ENCODE measurements around the gene PKDCC. TPM values are rescaled to one million over a fixed set of nuclear protein-coding genes. Genes with fewer than 3 reads are reported as not detected.

Gene PKDCC
- total and polyA plus RNA-seq, 2 of the 13 experiments (the other 11 are each of a cell fraction or from before 2014, with no cell fraction given), result 52.6 to 58.8 TPM

DNA sequence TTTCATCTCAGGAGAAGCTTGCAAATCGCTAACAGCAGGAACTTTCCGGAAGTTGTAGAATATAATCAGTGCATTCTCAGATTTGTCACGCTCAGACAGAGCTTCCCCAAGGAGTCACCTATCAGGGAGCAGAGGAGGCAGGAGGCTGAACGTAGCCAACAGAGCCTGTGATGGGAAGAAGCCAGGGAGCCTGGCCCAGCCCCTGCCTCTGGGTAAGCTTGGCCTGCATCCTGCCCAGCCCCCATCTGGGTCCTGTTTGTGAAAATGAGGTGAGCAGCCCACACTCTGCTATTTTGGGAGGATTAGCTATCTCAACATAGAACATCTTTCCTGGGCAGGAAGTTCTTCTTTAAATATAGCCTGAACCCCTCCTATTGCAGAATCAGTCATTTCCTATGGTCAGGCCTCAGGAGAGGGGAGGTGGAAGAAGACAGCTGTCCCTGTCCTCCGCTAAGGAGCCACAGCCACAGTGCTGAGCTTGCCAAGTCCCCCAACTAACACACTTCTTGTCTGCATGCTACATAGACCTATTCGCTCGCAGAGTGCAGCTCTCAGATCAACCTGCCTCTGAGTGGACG is 19.2 kb upstream of the PKDCC start:
- Histone ChIP-seq H3K4me1 (ENCODE audit: insufficient read depth, low read length) (0 out of 2 replicates have a peak, but pooled peaks cover 5% of the 10 kb centered on the region), H3K4me3 (replicated peaks in 1 of 3; ENCODE audit: insufficient read depth in 1 of 3, low read depth in 2 of 3, low read length in 3 of 3) (no peak overlapping the region), H3K27ac (ENCODE audit: extremely low read length, insufficient read depth, low read length) (no peak overlapping the region), H3K9ac (ENCODE audit: insufficient read depth, low read depth, low read length) (no peak overlapping the region), H3K27me3 (ENCODE audit: control insufficient read depth in 1 of 2, insufficient read depth in 2 of 2, low read length in 2 of 2) (peaks cover 12 to 67% of the 10 kb centered on the region in 2 experiments; a peak in 4 of 5 replicates), H3K36me3 (replicated peaks in 1 of 2; ENCODE audit: control insufficient read depth in 1 of 2, insufficient read depth in 2 of 2, low read length in 2 of 2) (no peaks in the 10 kb centered on the region), H3K79me2 (ENCODE audit: insufficient read depth, low read length) (no peaks in the 10 kb centered on the region), H3K4me2 (ENCODE audit: low read depth, low read length) (no peak overlapping the region), H3K9me3 (ENCODE audit: low read length) (no peaks in the 10 kb centered on the region), H2AFZ (ENCODE audit: low read length) (no peak overlapping the region), H4K20me1 (ENCODE audit: insufficient read depth, low read length) (no peaks in the 10 kb centered on the region)
- DNase-seq (ENCODE audit: low spot score), result no peak
- in situ Hi-C loops (cut with HindIII; ENCODE audit: extremely low pct_ligation_motif_present, low pct_unique_long_range_greater_than_20kb), result no loop called here
- no peak for ATAC-seq
- 61% methylated on average over 8 of the region's 8 CpGs for WGBS (ENCODE audit: low lambda C conversion rate)
- CTCF ChIA-PET (ENCODE audit: low intra/inter-chr PET ratio, low total read pairs), result no interaction called here
- BruUV-seq (replicated peaks), result no TSS peak
- intact Hi-C loops (cut with micrococcal nuclease; ENCODE audit: unreplicated experiment), result no loop called here
- POLR2A ChIA-PET, result no interaction called here
- no peak for FAIRE-seq
- TF ChIP-seq, protein P1, sequence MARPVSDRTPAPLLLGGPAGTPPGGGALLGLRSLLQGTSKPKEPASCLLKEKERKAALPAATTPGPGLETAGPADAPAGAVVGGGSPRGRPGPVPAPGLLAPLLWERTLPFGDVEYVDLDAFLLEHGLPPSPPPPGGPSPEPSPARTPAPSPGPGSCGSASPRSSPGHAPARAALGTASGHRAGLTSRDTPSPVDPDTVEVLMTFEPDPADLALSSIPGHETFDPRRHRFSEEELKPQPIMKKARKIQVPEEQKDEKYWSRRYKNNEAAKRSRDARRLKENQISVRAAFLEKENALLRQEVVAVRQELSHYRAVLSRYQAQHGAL (CRISPR knock-in tag; IDR thresholded peaks at IDR 0.05; ENCODE audit: not compliant biosample characterization), result no peak
- TF ChIP-seq, protein P2, sequence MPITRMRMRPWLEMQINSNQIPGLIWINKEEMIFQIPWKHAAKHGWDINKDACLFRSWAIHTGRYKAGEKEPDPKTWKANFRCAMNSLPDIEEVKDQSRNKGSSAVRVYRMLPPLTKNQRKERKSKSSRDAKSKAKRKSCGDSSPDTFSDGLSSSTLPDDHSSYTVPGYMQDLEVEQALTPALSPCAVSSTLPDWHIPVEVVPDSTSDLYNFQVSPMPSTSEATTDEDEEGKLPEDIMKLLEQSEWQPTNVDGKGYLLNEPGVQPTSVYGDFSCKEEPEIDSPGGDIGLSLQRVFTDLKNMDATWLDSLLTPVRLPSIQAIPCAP (CRISPR knock-in tag; IDR thresholded peaks at IDR 0.05; ENCODE audit: low read depth), result no peak
- TF ChIP-seq, protein P3, sequence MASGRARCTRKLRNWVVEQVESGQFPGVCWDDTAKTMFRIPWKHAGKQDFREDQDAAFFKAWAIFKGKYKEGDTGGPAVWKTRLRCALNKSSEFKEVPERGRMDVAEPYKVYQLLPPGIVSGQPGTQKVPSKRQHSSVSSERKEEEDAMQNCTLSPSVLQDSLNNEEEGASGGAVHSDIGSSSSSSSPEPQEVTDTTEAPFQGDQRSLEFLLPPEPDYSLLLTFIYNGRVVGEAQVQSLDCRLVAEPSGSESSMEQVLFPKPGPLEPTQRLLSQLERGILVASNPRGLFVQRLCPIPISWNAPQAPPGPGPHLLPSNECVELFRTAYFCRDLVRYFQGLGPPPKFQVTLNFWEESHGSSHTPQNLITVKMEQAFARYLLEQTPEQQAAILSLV (CRISPR knock-in tag; IDR thresholded peaks at IDR 0.05; ENCODE audit: borderline replicate concordance), result no peak
- TF ChIP-seq HNF4G (IDR thresholded peaks at IDR 0.05; ENCODE audit: borderline replicate concordance, low read depth, low read length), result no peak
- no peak for TF ChIP-seq HNF4G (CRISPR knock-in tag; IDR thresholded peaks at IDR 0.05; ENCODE audit: borderline replicate concordance, low read depth)
- no peak for TF ChIP-seq RNF2 (conservative IDR thresholded peaks at IDR 0.05; ENCODE audit: low read depth)

All from HepG2 (cell line).